Measurements from ENCODE around the gene RPL28.
"Not testable (repeated sequence)": the region's sequence is repeated elsewhere in the genome, so short reads cannot be mapped to it uniquely, and the experiment has no call there.

The RPL28 gene

DNA sequence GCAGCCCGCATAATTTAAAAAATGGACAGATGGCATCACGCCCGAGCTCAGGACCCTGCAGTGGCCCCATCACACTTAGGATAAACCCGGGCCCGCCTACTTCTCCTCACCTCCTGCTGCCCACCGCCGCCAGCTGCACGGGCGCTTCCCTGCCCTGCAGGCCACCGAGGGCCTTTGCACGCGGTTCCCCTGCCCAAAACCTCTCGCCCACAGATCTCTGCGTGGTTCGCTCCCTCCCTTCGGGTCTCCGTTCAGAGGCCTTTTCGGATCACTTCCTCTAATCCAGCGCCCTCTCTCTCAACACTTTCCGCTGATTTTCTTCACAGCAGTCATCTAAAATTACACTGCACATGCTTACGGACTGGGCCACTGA is 55.6 kb downstream of the RPL28 start:
- Histone ChIP-seq H3K4me1 (ENCODE audit: insufficient read depth, low read length) (no peaks in the 10 kb centered on the region), H3K27ac (ENCODE audit: low read depth, low read length) (no peak overlapping the region), H3K9ac (ENCODE audit: low read length) (no peak overlapping the region), H3K9me3 (ENCODE audit: low read length) (no peaks in the 10 kb centered on the region), H3K27me3 (ENCODE audit: control insufficient read depth in 1 of 2, insufficient read depth in 2 of 2, low read length in 2 of 2) (peaks cover 45 to 80% of the 10 kb centered on the region in 2 donors), H3K4me3 (ENCODE audit: low read depth in 1 of 2, low read length in 2 of 2) (no peak overlapping the region), H3K36me3 (ENCODE audit: insufficient read depth, low read length) (no peaks in the 10 kb centered on the region)

DNA sequence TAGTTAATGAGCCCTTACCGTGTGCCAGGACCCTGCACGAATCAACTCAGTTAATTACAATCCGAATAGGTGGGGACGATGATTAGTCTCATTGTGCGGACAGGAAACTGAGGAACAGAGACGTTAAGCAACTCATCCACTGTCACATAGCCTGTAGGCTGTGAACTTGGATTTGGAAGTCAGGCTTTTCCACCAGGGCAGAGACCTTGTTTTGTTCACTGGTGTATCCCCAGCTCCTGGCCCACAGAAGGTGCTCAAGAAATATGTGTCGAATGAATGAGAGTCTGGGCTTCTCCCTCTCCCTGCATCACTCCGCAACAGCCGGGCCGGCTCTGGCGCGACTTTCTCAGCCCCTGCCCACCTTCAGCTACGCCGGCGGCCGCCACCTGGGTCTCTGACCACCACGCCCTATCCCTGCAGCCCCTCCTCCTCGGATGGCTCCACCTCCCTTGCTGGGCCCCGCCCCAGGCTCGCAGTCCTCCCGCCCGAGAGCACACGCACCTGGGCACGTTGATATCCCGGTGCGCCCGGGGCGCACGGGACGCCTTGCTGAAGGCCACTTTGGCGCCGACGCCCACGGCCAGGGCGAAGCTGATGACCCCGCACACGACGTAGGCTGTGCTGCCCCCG is 56.1 kb downstream of the RPL28 start:
- Histone ChIP-seq H3K9me3 (ENCODE audit: low read length) (no peaks in the 10 kb centered on the region), H3K36me3 (ENCODE audit: insufficient read depth, low read length) (no peaks in the 10 kb centered on the region), H3K27ac (ENCODE audit: low read depth, low read length) (no peak overlapping the region), H3K4me3 (ENCODE audit: low read depth in 1 of 2, low read length in 2 of 2) (no peak overlapping the region), H3K4me1 (ENCODE audit: insufficient read depth, low read length) (no peaks in the 10 kb centered on the region), H3K27me3 (ENCODE audit: control insufficient read depth in 1 of 2, insufficient read depth in 2 of 2, low read length in 2 of 2) (peaks cover 45 to 80% of the 10 kb centered on the region in 2 donors), H3K9ac (ENCODE audit: low read length) (no peak overlapping the region)

DNA sequence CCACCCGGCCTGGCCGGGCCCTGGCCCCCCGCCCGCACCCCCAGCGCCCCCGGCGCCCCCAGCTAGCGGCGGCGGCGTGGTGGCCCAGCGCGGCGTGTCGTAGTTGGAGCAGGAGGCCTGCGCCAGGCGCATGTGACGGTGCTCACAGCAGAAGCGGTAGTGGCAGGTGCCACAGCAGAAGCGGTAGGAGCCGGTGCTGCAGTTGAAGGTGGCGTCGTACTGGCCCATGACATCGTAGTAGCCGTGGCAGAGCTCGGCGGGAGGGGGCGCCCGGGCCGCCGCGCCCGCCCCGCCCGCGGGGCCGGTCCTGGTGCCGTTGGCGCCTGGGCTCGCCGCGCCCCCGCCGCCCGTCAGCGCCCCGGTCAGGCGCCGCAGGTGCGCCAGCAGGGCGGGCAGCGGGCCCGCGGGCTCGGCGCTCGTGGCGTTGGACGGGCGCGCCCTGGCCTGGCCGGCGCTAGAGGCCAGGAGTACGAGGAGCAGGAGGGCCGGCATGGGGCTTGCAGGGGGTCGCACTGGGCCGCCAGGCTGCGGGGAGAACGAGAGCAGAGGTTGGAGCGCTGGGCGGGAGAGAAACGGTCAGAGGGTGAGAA is 56.7 kb downstream of the RPL28 start:
- no peaks in the 10 kb centered on the region for H3K36me3 ChIP-seq (ENCODE audit: insufficient read depth, low read length)
- H3K4me1 ChIP-seq (ENCODE audit: insufficient read depth, low read length), result no peaks in the 10 kb centered on the region
- no peaks in the 10 kb centered on the region for H3K9me3 ChIP-seq (ENCODE audit: low read length)
- no peak overlapping the region for H3K4me3 ChIP-seq (ENCODE audit: low read depth in 1 of 2, low read length in 2 of 2)
- H3K9ac ChIP-seq (ENCODE audit: low read length), result no peak overlapping the region
- H3K27ac ChIP-seq (ENCODE audit: low read depth, low read length), result no peak overlapping the region
- peaks cover 45 to 75% of the 10 kb centered on the region in 2 donors for H3K27me3 ChIP-seq (ENCODE audit: control insufficient read depth in 1 of 2, insufficient read depth in 2 of 2, low read length in 2 of 2)

DNA sequence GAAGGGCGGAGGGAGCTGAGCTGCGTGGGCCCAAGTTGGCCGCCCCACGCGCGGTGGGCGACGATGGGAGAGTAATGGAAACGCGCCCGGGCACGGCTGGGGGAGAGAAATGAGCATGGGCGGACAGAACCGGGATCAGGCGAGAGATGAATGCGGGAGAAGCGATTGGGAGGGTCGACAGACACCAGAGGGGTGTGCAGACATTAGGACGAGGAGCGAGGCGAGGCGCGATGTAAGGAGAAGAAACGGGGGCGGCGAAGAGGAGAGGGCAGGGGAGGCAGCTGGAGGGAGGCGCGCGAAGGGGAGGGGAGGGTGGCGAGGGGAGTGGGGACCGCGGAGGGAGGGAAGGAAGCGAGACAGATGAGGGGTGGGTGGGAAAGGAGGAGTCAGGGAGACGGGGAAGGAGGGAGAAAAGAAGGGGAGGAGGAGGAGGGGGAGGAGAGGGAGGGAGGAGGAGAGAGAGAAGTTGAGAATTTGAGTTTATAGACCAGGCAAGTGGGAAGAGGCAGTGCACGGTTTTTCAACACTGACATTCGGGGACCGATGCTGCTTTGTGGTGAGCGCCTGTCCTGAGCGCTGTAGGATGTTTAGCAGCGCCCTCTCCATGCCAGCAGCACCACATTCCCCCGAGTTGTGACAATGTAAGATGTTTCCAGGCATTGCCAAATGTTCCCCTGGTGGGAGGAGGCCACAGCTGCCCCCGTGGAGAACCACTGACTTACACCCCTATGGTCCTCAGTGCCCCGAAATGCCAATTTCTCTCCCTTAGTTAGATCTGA is 57.5 kb downstream of the RPL28 start, which contains the start of gene SHISA7:
TSS of gene SHISA7 (minus strand) at position 256 of the 779 bp plus-strand sequence. CDS start 437 bp downstream, outside the sequence.
- Histone ChIP-seq H3K4me1 (ENCODE audit: insufficient read depth, low read length) (no peaks in the 10 kb centered on the region), H3K27ac (ENCODE audit: low read depth, low read length) (no peak within 1 kb of the TSS), H3K27me3 (ENCODE audit: control insufficient read depth in 1 of 2, insufficient read depth in 2 of 2, low read length in 2 of 2) (peaks cover 43 to 70% of the 10 kb centered on the region in 2 donors), H3K36me3 (ENCODE audit: insufficient read depth, low read length) (no peaks in the 10 kb centered on the region), H3K9ac (ENCODE audit: low read length) (no peak within 1 kb of the TSS), H3K4me3 (ENCODE audit: low read depth in 1 of 2, low read length in 2 of 2) (no peak within 1 kb of the TSS), H3K9me3 (ENCODE audit: low read length) (no peaks in the 10 kb centered on the region)

DNA sequence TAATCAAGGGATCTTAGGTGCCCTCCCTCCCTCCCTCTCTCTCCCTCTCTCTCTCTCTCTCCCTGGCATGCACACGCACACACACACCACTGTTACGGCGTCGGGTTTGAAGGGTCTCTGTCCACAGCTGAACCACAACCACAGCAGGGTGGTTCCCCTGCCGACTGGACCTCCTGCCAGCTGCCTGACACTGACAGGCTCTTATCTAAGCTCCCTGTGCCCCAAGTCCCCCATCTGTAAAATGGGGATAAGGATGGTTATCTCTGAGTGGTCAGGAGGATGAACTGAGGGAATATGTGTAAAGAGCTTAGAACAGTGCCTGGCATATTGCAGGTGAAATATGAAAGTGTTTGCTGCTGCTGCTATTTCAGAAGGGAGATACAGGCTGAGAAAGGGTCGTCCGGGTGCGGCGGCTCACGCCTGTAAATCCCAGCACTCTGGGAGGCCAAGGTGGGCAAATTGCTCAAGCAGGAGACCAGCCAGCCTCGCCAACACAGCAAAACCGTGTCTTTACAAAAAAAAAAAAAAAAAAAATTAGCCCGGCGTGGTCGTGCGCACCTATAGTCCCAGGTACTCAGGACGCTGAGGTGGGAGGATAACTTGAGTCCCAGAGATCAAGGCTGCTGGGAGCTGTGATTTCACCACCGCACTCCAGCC is 58.2 kb downstream of the RPL28 start:
- no peaks in the 10 kb centered on the region for H3K4me1 ChIP-seq (ENCODE audit: insufficient read depth, low read length)
- H3K27me3 ChIP-seq (ENCODE audit: control insufficient read depth in 1 of 2, insufficient read depth in 2 of 2, low read length in 2 of 2), result peaks cover 46 to 67% of the 10 kb centered on the region in 2 donors
- no peaks in the 10 kb centered on the region for H3K36me3 ChIP-seq (ENCODE audit: insufficient read depth, low read length)
- H3K9me3 ChIP-seq (ENCODE audit: low read length), result no peaks in the 10 kb centered on the region
- H3K4me3 ChIP-seq (ENCODE audit: low read depth in 1 of 2, low read length in 2 of 2), result no peak overlapping the region
- H3K9ac ChIP-seq (ENCODE audit: low read length), result no peak overlapping the region
- H3K27ac ChIP-seq (ENCODE audit: low read depth, low read length), result no peak overlapping the region

DNA sequence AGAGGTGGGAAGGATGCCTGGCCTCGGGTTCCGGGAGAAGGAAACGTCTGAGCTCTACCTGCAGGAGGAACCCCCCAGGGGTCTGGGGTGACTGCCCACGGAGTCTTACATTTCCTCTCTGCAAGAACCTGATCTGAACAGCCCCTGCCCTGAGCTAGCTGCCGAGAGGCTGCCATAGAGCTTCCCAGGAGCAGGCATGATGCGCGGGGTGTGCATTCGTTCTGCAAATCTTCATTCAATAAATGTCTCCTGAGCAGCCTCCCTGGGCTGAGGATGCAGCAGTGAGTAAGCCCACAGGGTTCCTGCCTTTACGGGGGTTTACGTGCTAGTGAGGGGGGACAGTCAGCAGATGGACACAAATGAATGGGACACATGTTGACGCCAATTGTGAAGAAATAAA is 58.9 kb downstream of the RPL28 start:
- no peaks in the 10 kb centered on the region for H3K9me3 ChIP-seq (ENCODE audit: low read length)
- no peaks in the 10 kb centered on the region for H3K4me1 ChIP-seq (ENCODE audit: insufficient read depth, low read length)
- H3K36me3 ChIP-seq (ENCODE audit: insufficient read depth, low read length), result no peaks in the 10 kb centered on the region
- no peak overlapping the region for H3K4me3 ChIP-seq (ENCODE audit: low read depth in 1 of 2, low read length in 2 of 2)
- H3K27ac ChIP-seq (ENCODE audit: low read depth, low read length), result no peak overlapping the region
- H3K27me3 ChIP-seq (ENCODE audit: control insufficient read depth in 1 of 2, insufficient read depth in 2 of 2, low read length in 2 of 2), result peaks cover 46 to 67% of the 10 kb centered on the region in 2 donors
- H3K9ac ChIP-seq (ENCODE audit: low read length), result no peak overlapping the region

DNA sequence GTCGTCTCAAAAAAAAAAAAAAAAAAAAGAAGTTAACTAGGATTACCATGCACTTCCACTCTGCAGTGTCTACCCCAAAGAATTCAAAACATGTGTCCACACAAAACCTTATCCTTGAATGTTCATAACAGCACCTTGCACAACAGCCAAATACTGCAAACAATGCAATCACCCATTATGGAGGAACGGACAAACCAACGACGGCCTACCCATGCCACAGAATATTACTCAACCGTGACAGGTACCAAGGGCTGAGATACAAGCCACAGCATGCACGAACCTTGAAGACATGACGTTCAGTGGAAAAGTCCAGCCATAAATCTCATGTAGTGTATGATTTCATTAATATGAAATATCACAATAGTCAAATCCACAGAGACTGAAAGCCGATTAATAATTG is 60.3 kb downstream of the RPL28 start:
- H3K27me3 ChIP-seq (ENCODE audit: control insufficient read depth in 1 of 2, insufficient read depth in 2 of 2, low read length in 2 of 2), result peaks cover 47 to 67% of the 10 kb centered on the region in 2 donors
- no peaks in the 10 kb centered on the region for H3K36me3 ChIP-seq (ENCODE audit: insufficient read depth, low read length)
- H3K4me1 ChIP-seq (ENCODE audit: insufficient read depth, low read length), result no peaks in the 10 kb centered on the region
- H3K9ac ChIP-seq (ENCODE audit: low read length), result no peak overlapping the region
- H3K27ac ChIP-seq (ENCODE audit: low read depth, low read length), result no peak overlapping the region
- no peak overlapping the region for H3K4me3 ChIP-seq (ENCODE audit: low read depth in 1 of 2, low read length in 2 of 2)
- no peaks in the 10 kb centered on the region for H3K9me3 ChIP-seq (ENCODE audit: low read length)

DNA sequence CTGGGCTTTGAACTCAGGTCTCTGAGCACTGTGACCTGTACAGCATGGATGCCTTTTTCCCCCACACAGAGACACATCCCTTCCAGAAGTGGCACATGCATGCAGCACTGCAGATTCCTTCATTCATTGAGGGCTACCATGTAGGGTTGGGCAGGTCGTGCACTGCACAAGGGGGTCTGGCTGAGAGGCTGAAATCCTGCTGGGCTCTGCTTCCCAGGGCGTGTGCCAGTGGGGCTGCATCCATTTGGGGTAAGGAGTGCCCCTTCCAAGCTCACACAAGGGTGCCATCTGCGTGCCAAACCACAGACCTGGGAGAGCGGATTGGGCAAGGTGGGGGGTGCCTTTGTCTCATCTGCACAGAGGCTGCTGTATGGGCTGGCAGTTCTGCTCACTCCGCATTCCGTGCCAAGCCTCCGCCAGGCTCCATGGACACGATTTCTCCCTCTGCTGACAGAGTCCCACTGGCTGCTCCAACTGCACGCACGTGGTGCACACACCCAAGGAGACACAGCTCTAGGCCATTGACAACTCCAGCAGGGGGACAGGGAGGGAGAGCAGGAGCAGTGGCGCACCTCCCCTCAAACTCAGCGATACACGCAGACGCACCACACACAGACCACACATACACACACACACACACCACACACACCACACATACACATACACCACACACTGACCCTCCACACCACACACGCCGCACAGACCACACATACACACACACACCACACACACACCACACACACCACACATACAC is 61.9 kb downstream of the RPL28 start:
- peaks cover 47 to 68% of the 10 kb centered on the region in 2 donors for H3K27me3 ChIP-seq (ENCODE audit: control insufficient read depth in 1 of 2, insufficient read depth in 2 of 2, low read length in 2 of 2)
- H3K4me3 ChIP-seq (ENCODE audit: low read depth in 1 of 2, low read length in 2 of 2), result no peak overlapping the region
- H3K36me3 ChIP-seq (ENCODE audit: insufficient read depth, low read length), result no peaks in the 10 kb centered on the region

DNA sequence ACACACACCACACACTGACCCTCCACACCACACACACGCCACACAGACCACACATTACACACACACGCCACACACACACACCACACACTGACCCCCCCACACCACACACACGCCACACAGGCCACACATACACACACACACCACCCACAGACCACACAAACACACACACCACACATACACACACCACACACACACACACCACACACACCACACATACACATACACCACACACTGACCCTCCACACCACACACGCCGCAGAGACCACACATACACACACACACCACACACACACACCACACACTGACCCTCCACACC is 62.4 kb downstream of the RPL28 start:
- H3K9ac ChIP-seq (ENCODE audit: low read length); H3K27ac ChIP-seq (ENCODE audit: low read depth, low read length); H3K4me3 ChIP-seq (ENCODE audit: low read depth in 1 of 2, low read length in 2 of 2); H3K4me1 ChIP-seq (ENCODE audit: insufficient read depth, low read length); H3K36me3 ChIP-seq (ENCODE audit: insufficient read depth, low read length); H3K9me3 ChIP-seq (ENCODE audit: low read length): not testable (repeated sequence)
- H3K27me3 ChIP-seq (ENCODE audit: control insufficient read depth in 1 of 2, insufficient read depth in 2 of 2, low read length in 2 of 2), result peaks cover 47 to 68% of the 10 kb centered on the region in 2 donors

More for the DNA sequence above, 61.9 kb downstream of the RPL28 start:
- peaks cover 6% of the 10 kb centered on the region for H3K4me1 ChIP-seq (ENCODE audit: insufficient read depth, low read length)
- no peak overlapping the region for H3K27ac ChIP-seq (ENCODE audit: low read depth, low read length)
- H3K9me3 ChIP-seq (ENCODE audit: low read length), result no peaks in the 10 kb centered on the region
- H3K9ac ChIP-seq (ENCODE audit: low read length), result no peak overlapping the region

DNA sequence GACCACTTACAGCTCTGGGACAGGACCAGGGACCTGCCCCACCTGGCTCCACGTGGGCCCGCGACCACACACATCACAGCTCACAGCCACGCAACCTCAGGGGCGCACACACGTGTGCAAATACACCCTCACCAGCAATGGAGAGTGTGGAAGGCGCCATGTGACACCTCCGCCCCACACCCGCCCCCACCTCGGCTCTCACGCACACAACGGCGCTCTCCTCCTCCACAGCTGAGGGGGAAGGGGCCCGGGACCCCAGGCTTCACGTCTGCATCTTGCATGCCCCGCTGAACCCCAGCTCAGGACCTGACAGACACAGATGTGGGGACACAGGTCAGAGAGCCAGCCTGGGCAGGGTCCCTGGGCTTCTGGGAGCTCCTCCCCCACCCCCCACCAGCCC is 63.7 kb downstream of the RPL28 start:
- Histone ChIP-seq H3K9ac (ENCODE audit: low read length) (no peak overlapping the region), H3K36me3 (ENCODE audit: insufficient read depth, low read length) (peaks cover 4% of the 10 kb centered on the region), H3K9me3 (ENCODE audit: low read length) (no peaks in the 10 kb centered on the region), H3K4me3 (ENCODE audit: low read depth in 1 of 2, low read length in 2 of 2) (no peak overlapping the region), H3K27ac (ENCODE audit: low read depth, low read length) (no peak overlapping the region), H3K27me3 (ENCODE audit: control insufficient read depth in 1 of 2, insufficient read depth in 2 of 2, low read length in 2 of 2) (peaks cover 41 to 55% of the 10 kb centered on the region in 2 donors), H3K4me1 (ENCODE audit: insufficient read depth, low read length) (peaks cover 6% of the 10 kb centered on the region)
